ENCODE results near the gene HTT. TPM values are rescaled to one million over a fixed set of nuclear protein-coding genes. Genes with fewer than 3 reads are reported as not detected.

HTT gene
- total RNA-seq, 1 donor from 2014 or later: 32.5 TPM

DNA sequence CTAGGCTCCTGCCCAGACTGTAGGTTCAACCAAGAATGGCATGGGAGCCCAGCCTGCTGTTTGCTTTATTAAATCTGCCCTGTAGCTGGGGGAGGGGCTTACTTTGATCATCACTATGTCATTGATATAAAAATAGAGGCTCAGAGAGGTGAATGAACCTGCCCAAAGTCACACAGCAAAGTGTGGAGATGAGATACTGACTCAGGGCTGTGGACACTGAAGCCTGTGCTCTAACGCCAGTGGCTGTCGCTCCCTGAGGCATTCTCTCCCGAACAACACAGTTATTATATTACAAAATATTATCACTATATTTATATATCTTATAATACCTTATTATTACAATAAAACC lies 178.0 kb downstream of the HTT start:
- no peak for DNase-seq (ENCODE audit: low read depth)
- TF ChIP-seq CTCF (conservative IDR thresholded peaks at IDR 0.05; ENCODE audit: low read depth, low read length): no peak
- H3K4me3 ChIP-seq (ENCODE audit: low read depth, low read length): no peak overlapping the region

GRCh38 chr4:3252831-3253641 lies 178.6 kb downstream of the HTT start:
- no peak overlapping the region for H3K4me3 ChIP-seq (ENCODE audit: low read depth, low read length)
- TF ChIP-seq CTCF (conservative IDR thresholded peaks at IDR 0.05; ENCODE audit: low read depth, low read length): no peak
- no peak for DNase-seq (ENCODE audit: low read depth)

- no peak for DNase-seq (ENCODE audit: low read depth)
- no peak for TF ChIP-seq CTCF (conservative IDR thresholded peaks at IDR 0.05; ENCODE audit: low read depth, low read length)
- H3K4me3 ChIP-seq (ENCODE audit: low read depth, low read length): no peak overlapping the region
These were observed 179.3 kb downstream of the HTT start for GRCh38 chr4:3253808-3254207.

- no peak for TF ChIP-seq CTCF (conservative IDR thresholded peaks at IDR 0.05; ENCODE audit: low read depth, low read length)
- DNase-seq (ENCODE audit: low read depth): no peak
- no peak overlapping the region for H3K4me3 ChIP-seq (ENCODE audit: low read depth, low read length)
These were observed 180.0 kb downstream of the HTT start for GRCh38 chr4:3254302-3255131.

- DNase-seq (ENCODE audit: low read depth): no peak
- TF ChIP-seq CTCF (conservative IDR thresholded peaks at IDR 0.05; ENCODE audit: low read depth, low read length): no peak
- no peak overlapping the region for H3K4me3 ChIP-seq (ENCODE audit: low read depth, low read length)
These were observed 181.2 kb downstream of the HTT start for GRCh38 chr4:3255611-3256186.

DNA sequence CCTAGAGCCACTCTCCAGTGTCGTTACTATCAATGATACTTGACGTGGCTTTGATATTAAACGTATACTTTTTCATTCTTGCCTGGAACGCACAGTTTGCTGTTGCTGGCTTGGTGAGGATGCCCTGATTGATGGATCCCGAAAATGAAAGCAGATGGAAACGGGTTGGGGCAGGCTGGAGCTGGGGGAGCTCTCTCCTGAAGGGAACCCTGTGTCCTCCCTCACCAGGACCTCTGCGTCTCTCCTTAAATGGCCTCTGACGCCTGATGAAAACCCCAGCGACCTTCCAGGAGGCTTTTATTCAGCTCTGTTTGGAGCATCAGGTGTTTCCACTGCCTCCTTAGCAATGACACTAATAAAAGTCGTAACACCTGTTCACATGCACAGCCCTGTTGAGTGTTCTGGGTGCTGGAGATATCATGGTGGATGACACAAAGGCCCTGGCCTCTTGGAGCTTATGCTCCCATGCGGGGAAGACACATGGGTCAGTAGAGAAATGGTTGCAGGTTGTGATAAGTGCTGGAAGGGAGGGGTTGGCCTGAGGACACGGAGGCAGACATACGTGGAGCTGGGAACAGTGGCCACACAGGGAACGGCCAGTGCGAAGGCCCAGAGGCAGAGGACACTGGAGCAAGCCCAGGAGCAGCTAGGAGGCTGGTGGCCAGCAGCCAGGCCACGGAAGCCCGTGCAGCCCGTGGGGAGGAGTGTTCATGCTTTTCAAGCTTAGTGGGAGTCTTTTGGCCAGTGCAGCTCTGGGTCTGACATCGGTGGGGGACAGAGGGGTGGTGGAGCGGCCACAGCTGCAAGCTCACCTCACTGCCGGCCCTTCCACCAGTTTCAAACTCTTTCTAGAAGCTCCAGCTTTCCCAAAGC lies 182.0 kb downstream of the HTT start:
- H3K4me3 ChIP-seq (ENCODE audit: low read depth, low read length): no peak overlapping the region
- no peak for DNase-seq (ENCODE audit: low read depth)
- no peak for TF ChIP-seq CTCF (conservative IDR thresholded peaks at IDR 0.05; ENCODE audit: low read depth, low read length)

All from epithelial cell of proximal tubule (primary cell).